Activated CD4-positive, alpha-beta T cell treated with anti-CD3 and anti-CD28 coated beads, Interleukin-2, amount 50 U/mL, for 1 hour (primary cell): ENCODE results near the gene CDRT4.

Source experiments
- DNase-seq: peaks from one replicate; pipeline ENCODE4 v3.0.0-alpha.2; 2020

Gene CDRT4

GRCh38 chr17:15431196-15431595, 36.2 kb downstream of the CDRT4 start:
- DNase-seq, result no peak

- no peak for DNase-seq
Measured at GRCh38 chr17:15424521-15424920, 42.9 kb downstream of the CDRT4 start.

GRCh38 chr17:15422392-15422965, 44.9 kb downstream of the CDRT4 start:
- DNase-seq, result no peak

- no peak for DNase-seq
Measured at GRCh38 chr17:15418781-15419180, 48.6 kb downstream of the CDRT4 start.

GRCh38 chr17:15414532-15415306, 52.7 kb downstream of the CDRT4 start:
- DNase-seq, result no peak

- no peak for DNase-seq
Measured at GRCh38 chr17:15413101-15413771, 54.2 kb downstream of the CDRT4 start.

- DNase-seq, result no peak
Measured at GRCh38 chr17:15412606-15413005, 54.8 kb downstream of the CDRT4 start.

- DNase-seq, result no peak
Measured at GRCh38 chr17:15411384-15412198, 55.8 kb downstream of the CDRT4 start.

- no peak for DNase-seq
Measured at GRCh38 chr17:15409721-15410250, 57.6 kb downstream of the CDRT4 start.

GRCh38 chr17:15408803-15409202, 58.6 kb downstream of the CDRT4 start:
- no peak for DNase-seq

GRCh38 chr17:15406081-15406480, 61.3 kb downstream of the CDRT4 start:
- no peak for DNase-seq

- no peak for DNase-seq
Measured at GRCh38 chr17:15405058-15405415, 62.4 kb downstream of the CDRT4 start.

GRCh38 chr17:15404106-15405057, 63.0 kb downstream of the CDRT4 start:
- no peak for DNase-seq

GRCh38 chr17:15403276-15403939, 64.0 kb downstream of the CDRT4 start:
- DNase-seq, result no peak

- no peak for DNase-seq
Measured at GRCh38 chr17:15399443-15399842, 68.0 kb downstream of the CDRT4 start.

- no peak for DNase-seq
Measured at GRCh38 chr17:15398736-15399331, 68.6 kb downstream of the CDRT4 start.

GRCh38 chr17:15398291-15398690, 69.1 kb downstream of the CDRT4 start:
- DNase-seq, result no peak

- no peak for DNase-seq
Measured at GRCh38 chr17:15397620-15398019, 69.8 kb downstream of the CDRT4 start.

GRCh38 chr17:15395091-15395490, 72.3 kb downstream of the CDRT4 start:
- DNase-seq, result no peak

GRCh38 chr17:15393414-15393813, 74.0 kb downstream of the CDRT4 start:
- no peak for DNase-seq

GRCh38 chr17:15392326-15392741, 75.1 kb downstream of the CDRT4 start:
- DNase-seq, result no peak
